Renal pelvis (tissue), 4 donors: ENCODE measurements around the gene BCL7B. TPM values are rescaled to one million over a fixed set of nuclear protein-coding genes. Genes with fewer than 3 reads are reported as not detected.
"Not testable (repeated sequence)": the region's sequence is repeated elsewhere in the genome, so short reads cannot be mapped to it uniquely, and the experiment has no call there.

Experiments used
- DNase-seq: peaks from one replicate; pipeline ENCODE4 v3.0.0-alpha.2; 2013
- polyA plus RNA-seq, 3 donors: library from polyadenylated mRNA; unstranded; fragments of 120-200 nt; gene quantifications; one replicate each; pipeline ENCODE4 v1.2.1, GENCODE V29; 2013; ENCODE audit not compliant: insufficient read length in 3 of 3

The BCL7B gene
- polyA plus RNA-seq, 3 donors, result 41.6 to 46.2 (median 42.8) TPM

DNA sequence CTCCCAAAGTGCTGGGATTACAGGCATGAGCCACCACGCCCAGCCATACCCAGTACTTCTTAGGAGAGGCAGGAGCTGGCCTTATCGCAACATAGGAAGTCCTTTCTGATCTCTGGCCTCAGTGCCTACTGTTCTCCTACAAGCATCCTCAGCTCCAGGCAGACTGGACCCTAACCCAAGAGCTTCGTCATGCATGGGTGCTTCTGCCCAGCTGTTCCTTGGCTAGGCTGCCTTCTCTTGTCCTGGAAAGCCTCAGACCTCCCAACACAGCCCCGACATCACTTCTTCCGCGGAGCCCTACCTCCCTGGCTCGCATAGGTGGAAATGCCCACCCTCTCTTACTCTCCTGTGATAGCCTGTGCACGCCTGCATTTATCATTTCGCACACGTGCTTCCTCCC is 15.8 kb downstream of the BCL7B start:
- no peak for DNase-seq

DNA sequence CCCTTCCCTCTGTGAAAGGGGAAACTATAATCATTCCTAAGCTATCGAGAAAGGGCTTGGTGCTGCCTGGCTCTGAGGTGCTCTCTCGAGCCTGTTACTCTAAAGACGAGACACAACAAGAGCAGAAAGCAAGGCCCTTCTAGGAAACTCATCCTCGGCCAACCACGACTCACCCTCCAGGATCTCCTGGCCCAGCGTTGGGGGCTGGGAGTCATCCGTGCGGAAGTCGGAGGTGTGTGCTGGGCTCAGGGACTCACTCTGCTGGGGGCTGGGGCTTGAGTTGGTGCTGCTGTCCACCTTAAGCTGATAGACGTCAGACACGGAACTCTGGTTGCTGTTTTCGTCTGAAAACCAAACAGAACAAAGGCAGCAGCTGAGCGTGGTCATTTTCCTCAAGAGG is 17.8 kb downstream of the BCL7B start:
- no peak for DNase-seq

DNA sequence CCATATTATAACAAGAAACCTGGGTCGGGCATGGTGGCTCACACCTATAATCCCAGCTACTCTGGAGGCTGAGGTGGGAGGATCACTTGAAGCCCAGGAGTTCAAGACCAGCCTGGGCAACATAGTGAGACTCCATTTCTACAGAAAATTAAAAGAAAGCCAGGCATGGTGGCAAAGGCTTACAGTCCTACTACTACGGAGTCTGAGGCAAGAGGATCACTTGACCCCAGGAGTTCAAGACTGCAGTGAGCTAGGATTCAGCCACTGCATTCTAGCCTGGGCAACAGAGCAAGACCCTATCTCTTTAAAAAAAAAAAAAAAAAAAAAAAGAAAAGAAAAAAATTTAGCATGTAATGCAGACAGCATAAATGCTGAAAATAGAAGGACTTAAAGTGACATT is 19.0 kb downstream of the BCL7B start:
- not testable (repeated sequence) for DNase-seq

DNA sequence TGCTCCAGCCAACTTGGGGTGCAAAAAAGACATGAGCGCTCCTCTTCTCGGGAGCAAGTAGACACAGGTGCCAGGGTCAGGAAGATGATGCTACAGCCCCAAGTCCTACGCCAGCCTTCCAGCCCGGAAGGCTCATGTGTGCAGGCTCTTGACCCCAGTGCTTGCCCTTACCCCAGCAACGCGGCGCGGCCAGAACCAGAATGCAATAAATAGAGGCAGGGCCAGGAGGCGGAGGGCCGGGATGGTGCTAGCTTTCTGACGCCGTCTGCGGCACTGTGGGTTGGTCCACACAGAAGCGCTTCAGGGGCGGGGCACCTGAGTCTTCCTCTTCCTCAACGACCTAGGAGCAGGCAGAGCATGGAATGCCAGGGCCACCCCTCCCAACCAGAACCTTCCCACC is 20.4 kb downstream of the BCL7B start:
- no peak for DNase-seq

DNA sequence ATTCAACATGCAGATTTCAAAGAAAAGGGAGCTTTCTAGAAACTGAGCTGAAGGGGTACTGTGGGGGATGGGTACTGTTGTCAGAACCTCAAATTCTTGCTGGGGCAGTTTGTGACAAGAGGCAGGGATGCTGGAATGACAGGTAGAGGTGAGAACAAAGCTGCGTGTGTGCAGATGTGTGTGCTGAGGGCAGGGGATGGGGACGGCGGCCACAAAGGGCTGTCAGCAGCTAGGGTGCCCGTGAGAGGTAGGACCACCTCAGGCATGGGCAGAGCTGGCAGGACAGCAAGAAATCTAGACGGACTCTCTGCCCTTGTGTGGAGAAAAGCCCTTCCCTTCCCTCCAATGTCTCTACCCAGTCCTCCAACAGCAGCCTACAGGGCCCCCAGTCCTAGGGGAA is 21.0 kb downstream of the BCL7B start:
- DNase-seq, result no peak

DNA sequence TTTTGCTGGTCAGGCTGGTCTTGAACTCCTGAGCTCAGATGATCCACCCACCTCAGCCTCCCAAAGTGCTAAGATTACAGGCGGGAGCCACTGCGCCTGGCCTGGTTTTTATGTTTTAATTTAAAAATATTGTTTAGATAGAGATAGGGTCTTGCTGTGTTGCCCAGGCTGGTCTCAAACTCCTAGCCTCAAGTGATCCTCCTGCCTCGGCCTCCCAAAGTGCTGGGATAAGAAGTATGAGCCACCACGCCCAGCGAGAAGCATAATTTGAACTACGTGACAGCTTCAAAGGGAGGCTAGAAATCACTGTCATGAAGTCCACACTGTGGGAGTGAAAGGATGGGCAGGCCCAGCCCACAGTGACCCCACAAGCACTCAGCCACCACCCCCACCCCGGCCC is 21.6 kb downstream of the BCL7B start:
- DNase-seq, result not testable (repeated sequence)

DNA sequence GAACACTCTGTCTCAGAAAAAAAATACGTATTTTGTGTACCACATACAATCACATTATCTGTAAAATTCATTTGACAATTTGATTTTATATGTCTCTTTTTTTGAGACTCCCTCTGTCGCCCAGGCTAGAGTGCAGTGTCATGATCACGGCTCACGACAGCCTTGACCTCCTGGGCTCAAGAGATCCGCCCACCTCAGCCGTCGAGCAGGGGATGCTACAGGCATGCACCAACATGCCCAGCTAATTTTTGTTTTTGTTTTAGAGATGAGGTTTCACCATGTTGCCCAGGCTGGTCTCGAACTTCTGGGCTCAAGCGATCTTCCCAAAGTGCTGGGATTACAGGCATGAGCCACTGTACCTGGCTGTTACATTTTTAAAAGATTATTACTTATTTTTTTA is 23.7 kb downstream of the BCL7B start:
- DNase-seq, result no peak

DNA sequence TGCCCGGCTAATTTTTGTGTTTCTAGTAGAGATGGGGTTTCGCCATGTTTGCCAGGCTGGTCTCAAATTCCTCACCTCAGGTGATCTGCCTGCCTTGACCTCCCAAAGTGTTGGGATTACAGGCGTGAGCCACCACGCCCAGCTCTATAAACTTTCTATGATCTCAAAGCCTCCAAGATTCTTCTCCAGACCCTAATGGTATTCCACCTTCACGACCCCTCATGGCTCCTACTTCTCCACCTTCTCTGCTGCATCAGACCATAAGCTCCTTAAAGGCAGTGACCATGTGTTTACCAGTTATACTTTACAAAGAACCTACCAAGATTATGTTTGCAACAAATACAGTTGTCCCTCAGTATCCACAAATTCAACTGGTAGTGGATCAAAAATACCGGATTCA is 25.3 kb downstream of the BCL7B start:
- DNase-seq, result no peak

DNA sequence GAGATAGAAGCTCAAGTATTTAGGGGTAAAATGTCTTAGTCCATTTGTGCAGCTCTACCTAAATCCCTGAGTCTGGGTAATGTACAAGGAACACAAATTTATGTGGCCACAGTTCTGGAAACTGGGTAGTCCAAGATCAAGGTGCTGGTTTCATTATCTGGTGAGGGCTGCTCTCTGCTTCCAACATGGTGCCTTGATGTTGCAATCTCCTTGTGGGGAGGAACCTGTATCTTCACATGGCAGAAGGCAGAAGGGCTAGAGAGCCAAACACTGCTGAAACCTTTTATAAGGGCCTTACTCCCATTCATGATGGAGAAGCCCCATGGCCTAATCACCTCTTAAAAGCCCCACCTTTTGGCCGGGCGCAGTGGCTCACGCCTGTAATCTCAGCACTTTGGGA is 26.7 kb downstream of the BCL7B start:
- no peak for DNase-seq

DNA sequence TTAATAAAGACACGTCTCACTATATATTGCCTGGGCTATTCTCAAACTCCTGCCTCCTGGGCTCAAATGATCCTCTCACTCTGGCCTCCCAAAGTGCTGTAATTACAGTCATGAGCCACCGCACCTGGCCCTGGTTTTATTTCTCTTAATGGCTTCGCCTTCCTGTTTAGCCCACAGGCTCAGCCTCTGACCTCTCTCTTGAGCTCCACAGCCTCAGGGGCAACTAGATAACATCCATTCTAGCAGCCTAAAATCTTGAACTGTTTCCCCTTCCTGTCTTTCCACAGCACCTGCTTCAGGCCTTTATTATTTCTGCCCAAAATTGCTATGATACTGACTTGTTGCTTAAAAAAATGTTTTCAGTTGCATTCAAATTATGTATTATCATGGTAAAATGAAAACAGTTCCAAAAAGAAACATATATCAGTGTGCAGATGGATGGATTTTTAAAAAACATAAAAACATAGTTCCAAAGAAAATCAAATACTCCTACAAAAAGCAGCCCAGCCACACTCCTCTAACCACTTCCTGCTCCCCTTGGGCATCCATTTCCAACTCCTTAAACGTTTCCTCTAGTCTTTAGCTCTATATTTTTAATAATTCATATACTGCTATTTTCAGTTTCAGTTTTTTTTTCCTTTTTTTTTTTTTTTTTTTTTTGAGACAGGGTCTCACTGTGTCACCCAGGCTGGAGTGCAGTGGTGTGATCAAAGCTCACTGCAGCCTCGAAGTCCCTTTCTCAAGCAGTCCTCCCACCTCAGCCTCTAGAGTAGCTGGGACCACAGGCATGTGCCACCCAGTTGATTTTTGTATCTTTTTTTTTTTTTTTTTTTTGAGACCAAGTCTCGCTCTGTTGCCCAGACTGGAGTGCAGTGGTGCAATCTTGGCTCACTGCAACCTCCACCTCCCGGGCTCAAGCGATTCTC is 30.3 kb downstream of the BCL7B start:
- DNase-seq, result no peak

DNA sequence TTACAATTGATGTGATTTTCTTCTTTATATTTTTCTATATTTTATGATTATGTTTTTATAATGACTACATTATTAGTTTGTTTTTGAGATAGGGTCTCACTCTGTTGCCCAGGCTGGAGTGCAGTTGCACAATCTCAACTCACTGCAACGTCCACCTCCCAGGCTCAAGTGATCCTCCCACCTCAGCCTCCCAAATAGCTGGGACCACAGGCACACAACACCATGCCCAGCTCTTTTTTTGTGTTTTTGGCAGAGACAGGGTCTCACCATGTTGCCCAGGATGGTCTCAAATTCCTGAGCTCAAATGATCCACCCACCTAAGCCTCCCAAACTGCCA is 31.4 kb downstream of the BCL7B start:
- not testable (repeated sequence) for DNase-seq

DNA sequence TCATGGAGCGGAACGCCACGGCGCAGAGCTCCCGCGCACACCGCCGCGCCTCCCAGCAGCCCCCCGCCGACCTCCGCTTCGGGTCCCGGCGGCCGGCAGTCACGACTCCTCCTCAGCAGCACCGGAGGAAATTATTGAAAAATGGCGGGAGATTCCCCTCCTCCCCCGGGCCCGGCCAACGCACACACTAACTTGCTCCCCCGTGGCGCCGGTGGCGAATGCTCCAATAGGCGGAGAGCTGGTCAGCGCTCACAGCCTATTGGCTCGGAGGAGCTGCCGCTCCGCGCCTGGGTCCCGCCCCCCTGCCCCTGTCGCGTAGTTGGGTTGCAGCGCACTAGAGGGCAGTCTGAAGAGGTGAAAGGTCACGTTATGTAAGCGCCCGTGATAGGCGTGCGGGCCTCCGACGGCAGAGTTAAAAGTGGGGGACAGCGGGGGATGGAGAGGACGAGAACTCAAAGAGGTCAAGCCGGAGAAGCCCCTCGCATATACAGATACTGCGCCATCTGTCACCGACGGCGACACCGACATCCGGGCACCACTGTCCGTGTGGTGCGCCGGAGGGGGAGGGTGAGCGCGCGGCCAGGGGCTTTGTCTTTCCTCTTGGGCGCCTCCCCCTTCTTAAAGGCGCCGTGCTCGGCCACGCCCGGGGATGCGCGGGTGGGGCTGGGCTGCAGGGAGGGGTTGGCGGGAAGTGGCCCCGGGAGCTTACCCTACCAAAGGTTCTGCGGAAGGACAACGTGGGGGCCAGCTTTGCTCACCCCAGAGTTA is 35.2 kb downstream of the BCL7B start, which contains the start of gene BAZ1B:
TSS of gene BAZ1B (minus strand) at position 189 of the 768 bp plus-strand sequence. CDS start 360 bp downstream, outside the sequence.
- DNase-seq, result peak; percentile 97

DNA sequence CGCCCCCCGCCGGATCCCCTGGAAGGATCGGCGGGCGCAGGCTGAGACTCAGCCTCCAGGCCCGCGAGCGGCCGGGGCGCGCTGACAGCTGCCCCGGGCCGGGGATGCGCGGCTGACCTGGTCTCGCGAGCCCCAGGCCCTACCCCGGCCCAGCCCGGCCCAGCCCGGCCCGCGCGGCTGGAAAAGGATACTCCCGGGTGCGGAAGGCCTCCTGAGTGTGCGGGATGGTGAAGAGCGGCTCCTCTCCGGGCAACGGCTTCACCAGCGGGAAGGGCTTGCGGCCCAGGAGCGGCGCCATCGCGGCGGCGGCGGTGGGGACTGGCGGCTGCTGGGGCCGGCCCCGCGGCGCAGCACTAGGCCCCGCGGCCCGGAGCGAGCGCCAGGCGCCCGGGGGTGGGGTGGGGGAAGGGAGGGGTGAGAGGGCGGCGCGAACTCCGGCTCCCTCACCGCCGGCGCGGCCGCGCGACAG is 35.8 kb downstream of the BCL7B start:
- peak; percentile 23 for DNase-seq

DNA sequence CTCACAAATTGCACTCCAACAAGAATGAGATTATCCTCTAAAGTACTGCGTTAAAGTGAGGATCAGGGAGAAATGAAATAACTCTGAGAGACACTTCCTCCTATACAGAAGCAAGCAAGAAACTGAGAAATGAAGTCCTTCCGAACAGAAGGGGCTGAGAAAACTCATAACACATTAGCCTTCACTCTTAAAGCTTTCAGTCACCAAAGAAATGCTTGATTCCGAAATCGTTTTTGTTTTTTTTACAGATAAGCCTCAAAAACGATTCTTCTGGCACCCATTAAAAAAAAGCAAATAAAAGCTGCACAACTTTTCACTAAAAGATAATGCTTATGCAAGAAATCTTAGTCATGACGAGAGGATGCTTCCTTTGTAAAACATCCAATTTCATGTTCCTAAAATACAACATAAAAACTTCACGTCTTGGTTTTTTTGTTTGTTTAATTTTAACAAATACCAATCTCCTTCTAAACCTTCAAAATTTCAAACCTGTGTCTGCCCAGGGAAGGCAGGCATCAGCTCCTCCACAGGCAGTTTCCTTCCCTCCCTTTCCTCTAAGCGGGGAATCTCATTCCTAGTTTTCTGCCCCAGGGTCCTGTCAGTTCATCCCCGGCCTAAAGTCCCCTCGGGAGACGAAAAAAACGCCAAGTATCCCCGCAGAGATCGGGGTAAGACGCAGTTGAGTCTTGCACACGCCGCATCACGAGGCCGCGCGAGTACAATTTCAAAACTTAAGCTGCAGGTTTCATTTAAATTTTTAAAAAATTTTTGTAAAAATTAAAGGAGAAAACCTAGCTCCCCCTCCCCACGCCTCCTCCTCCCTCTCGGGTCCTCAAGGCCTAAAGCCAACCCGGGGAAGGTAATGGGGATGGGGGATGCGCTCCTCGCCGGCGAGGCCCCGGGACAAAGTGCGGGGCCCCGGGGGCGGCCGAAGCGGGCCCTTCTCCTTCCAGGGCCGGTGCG is 36.5 kb downstream of the BCL7B start:
- peak; percentile 15 for DNase-seq

DNA sequence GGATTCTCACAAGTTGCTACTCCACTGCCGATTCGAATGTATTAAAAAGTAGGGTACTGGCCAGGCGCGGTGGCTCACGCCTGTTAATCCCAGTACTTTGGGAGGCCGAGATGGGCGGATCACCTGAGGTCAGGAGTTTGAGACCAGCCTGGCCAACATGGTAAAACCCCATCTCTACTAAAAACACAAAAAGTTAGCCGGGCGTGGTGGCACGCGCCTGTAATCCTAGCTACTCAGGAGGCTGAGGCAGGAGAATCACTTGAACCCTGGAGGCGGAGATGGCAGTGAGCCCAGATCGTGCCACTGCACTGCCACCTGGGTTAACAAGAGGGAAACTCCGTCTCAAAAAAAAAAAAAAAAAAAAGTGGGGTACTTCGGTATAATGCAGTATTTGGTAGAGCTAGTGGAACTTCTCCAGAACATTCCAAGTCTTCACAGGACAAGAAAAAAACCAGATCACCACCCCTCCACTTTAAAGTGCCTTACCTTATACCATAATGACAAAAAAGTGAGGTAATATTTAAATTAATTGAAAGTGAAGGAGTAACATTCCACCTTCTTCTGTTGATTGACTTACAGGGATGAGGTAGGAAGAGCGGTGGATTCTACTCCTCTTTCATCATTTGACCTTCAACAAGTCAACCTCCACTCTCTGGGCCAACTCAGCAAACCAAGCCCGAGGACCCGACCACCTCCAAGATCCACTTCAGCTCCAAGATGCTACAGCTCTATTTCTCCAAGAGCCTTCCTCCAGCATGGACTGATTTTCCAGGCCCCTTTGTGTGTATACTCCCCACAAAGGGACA is 37.4 kb downstream of the BCL7B start:
- no peak for DNase-seq

DNA sequence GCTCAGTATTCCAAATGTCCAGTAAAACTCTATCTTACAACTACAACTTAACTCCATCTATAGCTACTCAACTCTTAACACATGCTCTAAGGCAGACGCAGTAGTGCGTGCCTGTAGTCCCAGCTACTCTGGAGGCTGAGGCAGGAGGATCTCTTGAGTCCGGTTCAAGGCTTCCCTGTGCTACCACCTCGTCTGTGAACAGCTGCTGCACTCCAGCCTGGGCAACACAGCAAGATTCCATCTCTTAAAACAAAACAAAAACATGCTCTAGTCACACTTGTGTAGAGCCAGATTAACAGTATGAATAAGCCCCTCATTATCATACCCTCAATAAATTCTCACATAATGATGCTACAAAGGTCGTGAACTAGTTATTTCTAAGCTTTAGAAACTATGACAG is 39.0 kb downstream of the BCL7B start:
- DNase-seq, result no peak

DNA sequence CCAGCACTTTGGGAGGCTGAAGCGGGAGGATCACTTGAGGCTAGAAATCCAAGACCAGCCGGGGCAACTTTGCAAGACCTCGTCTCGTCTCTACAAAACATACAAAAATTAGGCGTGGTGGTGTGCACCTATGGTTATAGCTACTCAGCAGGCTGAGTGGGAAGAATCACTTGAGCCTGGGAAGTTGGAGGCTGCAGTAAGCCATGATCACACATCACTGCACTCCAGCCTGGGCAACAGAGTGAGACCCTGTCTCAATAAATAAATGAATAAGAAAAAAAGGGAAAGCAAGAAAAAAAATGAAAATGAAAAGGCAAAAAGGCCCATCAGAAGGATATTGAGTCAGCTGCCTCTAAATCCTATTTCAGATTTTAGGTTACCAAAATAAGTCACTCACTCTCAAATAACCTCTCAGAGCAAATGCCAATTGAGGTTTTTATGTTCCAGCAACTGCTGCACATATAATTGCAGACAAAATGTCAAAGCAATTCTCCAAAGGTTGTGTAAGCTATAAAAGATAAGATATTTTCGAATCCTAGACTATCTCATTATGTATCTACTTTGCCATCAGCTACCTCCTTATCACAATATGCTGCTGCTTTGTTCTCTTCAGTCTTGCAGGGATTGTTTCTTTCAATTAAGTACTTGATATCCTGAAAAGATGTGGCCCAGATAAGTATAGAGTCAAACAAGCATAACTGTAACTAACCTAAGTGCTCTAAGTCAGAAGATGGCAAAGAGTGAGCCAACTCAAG is 40.1 kb downstream of the BCL7B start:
- no peak for DNase-seq

DNA sequence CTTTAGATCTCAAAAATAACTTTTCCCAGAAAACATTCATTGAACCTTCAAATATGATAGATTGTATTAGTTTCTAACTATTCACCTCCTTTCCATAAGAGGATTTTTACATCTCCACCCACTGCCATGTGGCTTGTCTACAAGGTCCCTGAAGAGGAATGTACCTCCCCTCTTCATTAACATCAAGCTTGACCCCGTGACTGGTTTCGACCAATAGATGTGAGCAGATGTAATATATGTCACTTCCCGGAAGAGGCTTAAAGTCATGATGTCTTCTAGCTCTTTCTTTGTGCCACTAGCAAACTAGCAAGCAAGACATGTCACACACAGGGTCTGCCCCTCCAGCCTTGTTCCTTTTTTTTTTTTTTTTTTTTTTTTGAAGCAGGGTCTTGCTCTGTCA is 42.3 kb downstream of the BCL7B start:
- no peak for DNase-seq

DNA sequence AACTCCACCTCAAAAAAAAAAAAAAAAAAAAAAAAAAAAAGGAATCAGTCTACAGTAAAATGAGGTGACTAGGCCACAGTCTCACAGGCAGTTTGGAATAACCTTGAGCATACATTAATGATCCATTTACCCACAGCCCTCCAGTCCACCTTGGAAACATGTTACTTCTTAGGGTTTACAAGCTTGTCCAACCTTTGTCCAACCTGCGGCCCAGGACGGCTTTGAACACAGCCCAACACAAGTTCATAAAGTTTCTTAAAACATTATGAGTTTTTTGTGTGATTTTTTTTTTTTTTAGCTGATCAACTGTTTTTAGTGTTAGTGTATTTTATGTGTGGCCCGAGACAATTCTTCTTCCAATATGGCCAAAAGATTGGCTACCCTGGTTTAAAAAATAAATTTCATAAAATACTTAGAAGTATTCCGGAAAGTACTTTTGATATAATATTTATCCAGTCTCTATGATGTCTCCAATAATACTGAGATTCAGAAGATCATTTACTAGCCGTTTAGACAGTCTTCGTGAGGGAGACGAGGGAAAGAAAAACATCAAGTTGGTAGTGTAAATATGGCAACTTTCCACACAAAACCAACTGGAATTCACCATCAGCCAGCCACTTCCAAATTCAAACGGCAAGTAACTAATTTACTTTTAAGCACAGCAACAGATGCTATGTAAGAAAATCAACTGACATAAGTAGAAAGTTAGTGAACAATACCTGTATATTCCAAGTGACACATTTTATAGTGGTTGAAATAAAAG is 45.3 kb downstream of the BCL7B start:
- no peak for DNase-seq
